OCI-LY7 (cell line): ENCODE measurements around the gene PRRT4. TPM values are rescaled to one million over a fixed set of nuclear protein-coding genes. Genes with fewer than 3 reads are reported as not detected.

Experiments
- BruUV-seq: library from RNA; stranded (reverse); fragments of 400-500 nt; replicated peaks from 2 replicates; lab custom pipeline; 2021; lab: Mats Ljungman, UMichigan
- CTCF ChIA-PET: fragments of 300-600 bp; sonication (Branson Sonifier 250); formaldehyde crosslinking; loops from one replicate; lab custom pipeline; 2022; ENCODE audit warnings: antibody characterized with exemption; ENCODE audit not compliant: unreplicated experiment; lab: Charles Lee
- POLR2A ChIA-PET: fragments of 300-600 bp; sonication (Branson Sonifier 250); formaldehyde crosslinking; loops from one replicate; lab custom pipeline; 2022; ENCODE audit warnings: antibody characterized with exemption; lab: Charles Lee
- DNase-seq: peaks from one replicate; pipeline ENCODE4 v3.0.0-alpha.2; 2015; ENCODE audit warnings: low spot score
- H2AFZ ChIP-seq: fragments of 200-600 bp; sonication (generic), shearing (Covaris generic); 2 replicates; pipeline ENCODE4 v1.6.1; 2014; ENCODE audit warnings: mild to moderate bottlenecking, antibody characterized with exemption, low read length, moderate library complexity
- H3K27ac ChIP-seq: fragments of 200-600 bp; sonication (generic); 2 replicates; pipeline ENCODE4 v1.5.1; 2014; ENCODE audit warnings: mixed run types, low read depth, mild to moderate bottlenecking, moderate library complexity, low read length, inconsistent platforms; ENCODE audit not compliant: poor library complexity, severe bottlenecking
- H3K36me3 ChIP-seq: fragments of 200-600 bp; sonication (generic); 2 replicates; pipeline ENCODE4 v1.6.1; 2014; ENCODE audit warnings: mild to moderate bottlenecking, antibody characterized with exemption, low read length, moderate library complexity, mixed read lengths; ENCODE audit not compliant: insufficient read depth
- H3K4me1 ChIP-seq: fragments of 200-600 bp; sonication (generic); 2 replicates; pipeline ENCODE4 v1.5.1; 2014; ENCODE audit warnings: mild to moderate bottlenecking, low read length; ENCODE audit not compliant: insufficient read depth, poor library complexity, severe bottlenecking
- H3K4me2 ChIP-seq: fragments of 200-600 bp; sonication (generic); 2 replicates; pipeline ENCODE4 v1.6.1; 2014; ENCODE audit warnings: mild to moderate bottlenecking, low read length
- H3K4me3 ChIP-seq: fragments of 200-600 bp; sonication (generic); 2 replicates; pipeline ENCODE4 v1.5.1; 2014; ENCODE audit warnings: mild to moderate bottlenecking, low read depth, low read length; ENCODE audit not compliant: poor library complexity, severe bottlenecking
- H3K79me2 ChIP-seq: fragments of 200-600 bp; sonication (generic); 2 replicates; pipeline ENCODE4 v1.6.1; 2016; ENCODE audit warnings: low read depth, mild to moderate bottlenecking, low read length, moderate library complexity, mixed read lengths; ENCODE audit not compliant: insufficient read depth
- H3K9me2 ChIP-seq: fragments of 200-600 bp; sonication (generic); 2 replicates; pipeline ENCODE4 v1.6.1; 2016; ENCODE audit warnings: mild to moderate bottlenecking, low read length, mixed read lengths; ENCODE audit not compliant: insufficient read depth
- H3K9me3 ChIP-seq: fragments of 200-600 bp; sonication (generic); 2 replicates; pipeline ENCODE4 v1.6.1; 2014; ENCODE audit warnings: mild to moderate bottlenecking, mixed run types, low read length, mixed read lengths
- H4K20me1 ChIP-seq: fragments of 200-600 bp; sonication (generic); 2 replicates; pipeline ENCODE4 v1.6.1; 2014; ENCODE audit warnings: mild to moderate bottlenecking, antibody characterized with exemption, low read length, moderate library complexity, mixed read lengths; ENCODE audit not compliant: insufficient read depth
- EZH2phosphoT487 ChIP-seq: fragments of 200-600 bp; sonication (generic); IDR thresholded peaks from 2 replicates; pipeline ENCODE4 v1.6.1; 2018; ENCODE audit warnings: low read depth, borderline replicate concordance, mild to moderate bottlenecking, mixed run types, antibody characterized with exemption, low read length, moderate library complexity, mixed read lengths
- intact Hi-C: fragments of 100-400 bp; cut with micrococcal nuclease; formaldehyde crosslinking; loops from one replicate; pipeline ENCODE4 v1.10.0; 2022; ENCODE audit not compliant: unreplicated experiment
- total RNA-seq, 2 experiments: library from RNA; depleted of rRNA in 1 of 2; stranded (reverse); fragments of >200 nt in 1 of 2; shearing (Covaris generic) in 1 of 2; gene quantifications; 2 replicates each; pipeline ENCODE4 v1.2.3, GENCODE V29; 2014 to 2022
- TF ChIP-seq, protein P1 (sequence below): fragments of 200-600 bp; sonication (generic); conservative IDR thresholded peaks from 2 replicates; pipeline ENCODE4 v1.5.1; 2014; ENCODE audit warnings: mild to moderate bottlenecking, antibody characterized with exemption, low read length, moderate library complexity, mixed read lengths

The PRRT4 gene
- total RNA-seq, 2 experiments from 2014 or later = not detected

DNA sequence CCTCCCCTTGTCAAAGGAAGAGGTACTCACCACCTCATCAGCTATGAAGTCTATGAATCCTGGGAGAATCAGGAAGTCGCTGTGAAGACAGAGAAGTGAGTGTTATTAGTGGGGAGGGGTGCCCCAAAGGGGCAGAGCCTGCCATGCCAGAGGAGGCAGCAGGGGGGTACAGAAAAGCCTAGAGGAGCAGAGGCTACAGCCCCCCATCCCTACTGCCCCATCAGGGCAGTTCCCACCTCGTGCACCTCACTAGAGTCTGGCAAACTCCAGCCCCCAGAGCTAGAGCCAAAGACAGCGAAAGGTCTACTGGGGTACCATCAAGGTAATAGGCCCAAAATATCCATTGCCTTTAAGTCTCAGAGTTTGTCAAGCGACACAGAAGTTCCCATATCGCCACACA is 42.2 kb upstream of the PRRT4 start:
- intact Hi-C loops = loop anchor here (2.0 kb wide), 1 partner anchor 55 kb away; no protein-coding TSS in a partner anchor
- H3K27ac ChIP-seq = no peak overlapping the region
- DNase-seq = no peak
- peaks cover 10% of the 10 kb centered on the region; the same call in 1 of the 2 replicates for H3K79me2 ChIP-seq
- H3K9me2 ChIP-seq = no peaks in the 10 kb centered on the region
- no peaks in the 10 kb centered on the region for H3K9me3 ChIP-seq
- ChIA-PET CTCF (no interaction called here), POLR2A (interaction anchor here (0.6 to 2.3 kb wide), 4 partner anchors 12 to 24 kb away, joined by 3 to 7 read pairs (median 4); no protein-coding TSS in a partner anchor)
- H2AFZ ChIP-seq = no peak overlapping the region
- peak overlapping the region; percentile 90 for H3K4me3 ChIP-seq
- peaks cover 24% of the 10 kb centered on the region for H3K36me3 ChIP-seq
- BruUV-seq = no TSS peak
- TF ChIP-seq EZH2phosphoT487 = no peak
- TF ChIP-seq, protein P1, sequence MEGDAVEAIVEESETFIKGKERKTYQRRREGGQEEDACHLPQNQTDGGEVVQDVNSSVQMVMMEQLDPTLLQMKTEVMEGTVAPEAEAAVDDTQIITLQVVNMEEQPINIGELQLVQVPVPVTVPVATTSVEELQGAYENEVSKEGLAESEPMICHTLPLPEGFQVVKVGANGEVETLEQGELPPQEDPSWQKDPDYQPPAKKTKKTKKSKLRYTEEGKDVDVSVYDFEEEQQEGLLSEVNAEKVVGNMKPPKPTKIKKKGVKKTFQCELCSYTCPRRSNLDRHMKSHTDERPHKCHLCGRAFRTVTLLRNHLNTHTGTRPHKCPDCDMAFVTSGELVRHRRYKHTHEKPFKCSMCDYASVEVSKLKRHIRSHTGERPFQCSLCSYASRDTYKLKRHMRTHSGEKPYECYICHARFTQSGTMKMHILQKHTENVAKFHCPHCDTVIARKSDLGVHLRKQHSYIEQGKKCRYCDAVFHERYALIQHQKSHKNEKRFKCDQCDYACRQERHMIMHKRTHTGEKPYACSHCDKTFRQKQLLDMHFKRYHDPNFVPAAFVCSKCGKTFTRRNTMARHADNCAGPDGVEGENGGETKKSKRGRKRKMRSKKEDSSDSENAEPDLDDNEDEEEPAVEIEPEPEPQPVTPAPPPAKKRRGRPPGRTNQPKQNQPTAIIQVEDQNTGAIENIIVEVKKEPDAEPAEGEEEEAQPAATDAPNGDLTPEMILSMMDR = no peak
- no peaks in the 10 kb centered on the region for H4K20me1 ChIP-seq
- H3K4me1 ChIP-seq = peaks cover 16% of the 10 kb centered on the region
- H3K4me2 ChIP-seq = peak overlapping the region; percentile 99

DNA sequence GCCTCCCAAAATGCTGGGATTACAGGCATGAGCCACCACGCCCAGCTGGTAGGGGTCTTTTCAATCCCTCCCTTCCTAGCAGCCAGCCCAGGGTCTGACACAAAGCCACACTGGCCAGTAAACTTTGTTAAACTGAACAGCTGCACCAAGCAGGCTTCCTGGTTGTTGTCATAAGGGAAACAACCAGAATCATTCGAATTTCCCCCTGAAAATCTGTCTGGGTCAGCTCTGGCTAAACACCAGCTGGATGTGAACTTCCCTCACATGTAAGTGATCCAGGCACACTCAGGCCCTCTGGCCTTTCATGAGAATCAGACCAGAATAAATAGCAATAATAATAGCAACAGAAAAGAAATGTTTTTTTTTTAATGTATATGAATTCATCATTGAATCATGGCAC is 40.9 kb upstream of the PRRT4 start:
- Histone ChIP-seq H3K27ac (no peak overlapping the region), H3K9me3 (no peaks in the 10 kb centered on the region), H4K20me1 (no peaks in the 10 kb centered on the region), H3K79me2 (peaks cover 10% of the 10 kb centered on the region; the same call in 1 of the 2 replicates), H3K4me3 (no peak overlapping the region), H3K36me3 (peaks cover 37% of the 10 kb centered on the region), H3K4me2 (no peak overlapping the region), H3K9me2 (no peaks in the 10 kb centered on the region), H2AFZ (no peak overlapping the region), H3K4me1 (peaks cover 16% of the 10 kb centered on the region)
- ChIA-PET CTCF (no interaction called here), POLR2A (interaction anchor here (0.7 kb wide), 1 partner anchor 730 kb away, joined by 5 read pairs; no protein-coding TSS in a partner anchor)
- BruUV-seq = TSS peak; percentile 45
- no peak for DNase-seq
- intact Hi-C loops = no loop called here
- no peak for TF ChIP-seq EZH2phosphoT487
- TF ChIP-seq, protein P1 = no peak

DNA sequence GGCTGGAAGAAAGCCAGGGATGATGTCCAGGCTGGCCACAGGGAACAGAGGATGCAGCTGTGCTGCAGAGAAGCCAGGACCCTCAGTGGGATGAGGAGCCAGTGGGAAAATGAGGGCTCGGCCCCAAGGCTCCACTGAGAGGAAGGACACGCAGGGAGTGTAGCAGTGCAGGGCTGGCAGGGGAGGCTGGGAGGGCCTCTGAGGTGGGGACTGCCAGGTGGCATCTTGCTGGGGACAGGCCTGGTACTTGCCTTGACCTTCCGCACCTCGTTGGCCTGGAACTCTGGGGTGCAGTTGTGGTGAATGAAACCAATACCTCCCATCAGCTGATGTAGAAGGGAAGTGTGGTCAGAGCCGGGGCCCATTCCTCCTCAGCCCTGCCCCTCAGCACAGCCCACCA is 39.1 kb upstream of the PRRT4 start:
- Histone ChIP-seq H3K4me2 (no peak overlapping the region), H2AFZ (no peak overlapping the region), H3K4me3 (no peak overlapping the region), H4K20me1 (no peaks in the 10 kb centered on the region), H3K79me2 (peaks cover 10% of the 10 kb centered on the region; the same call in 1 of the 2 replicates), H3K27ac (no peak overlapping the region), H3K4me1 (peaks cover 16% of the 10 kb centered on the region), H3K9me3 (no peaks in the 10 kb centered on the region), H3K36me3 (peaks cover 53% of the 10 kb centered on the region), H3K9me2 (no peaks in the 10 kb centered on the region)
- DNase-seq = no peak
- no peak for TF ChIP-seq EZH2phosphoT487
- TF ChIP-seq, protein P1 = no peak
- no TSS peak for BruUV-seq
- CTCF ChIA-PET = interaction anchor here (1.0 kb wide), 1 partner anchor 24 kb away, joined by 3 read pairs; no protein-coding TSS in a partner anchor
- POLR2A ChIA-PET = interaction anchor here (0.5 to 0.6 kb wide), 2 partner anchors 9 to 340 kb away, joined by 3 to 4 read pairs; partner anchors contain the start of gene IMPDH1
- intact Hi-C loops = no loop called here
